ENCODE results near the gene TCF19.

Gene TCF19

DNA sequence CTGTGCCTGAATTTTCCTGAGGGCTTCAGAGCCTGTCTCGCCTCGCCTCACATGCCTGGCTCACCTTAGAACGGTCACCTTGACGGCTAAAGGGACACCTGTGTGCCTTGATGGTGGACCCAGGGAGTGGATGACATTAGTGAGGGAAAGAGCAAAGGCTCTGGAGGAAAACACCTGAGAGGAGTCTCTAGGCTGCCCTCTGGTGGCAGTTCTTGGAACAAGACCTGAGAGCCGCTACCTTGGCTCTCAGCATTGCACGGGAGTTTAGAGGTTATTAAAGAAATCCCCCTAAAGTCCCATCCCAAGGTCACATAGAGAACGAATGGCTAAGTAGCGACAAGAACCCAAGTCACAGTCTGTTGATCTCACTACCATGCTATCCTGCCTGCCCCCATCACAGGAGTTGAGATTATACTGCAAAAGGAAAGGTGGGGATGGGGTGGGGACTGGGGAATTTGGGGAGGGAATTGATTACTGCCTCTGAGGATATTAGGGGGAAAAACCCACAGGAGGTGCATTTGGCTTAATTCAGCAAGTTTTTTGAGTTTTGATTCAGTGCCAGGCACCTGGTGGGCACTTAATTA is 30.2 kb upstream of the TCF19 start:
- DNase-seq: no peak

DNA sequence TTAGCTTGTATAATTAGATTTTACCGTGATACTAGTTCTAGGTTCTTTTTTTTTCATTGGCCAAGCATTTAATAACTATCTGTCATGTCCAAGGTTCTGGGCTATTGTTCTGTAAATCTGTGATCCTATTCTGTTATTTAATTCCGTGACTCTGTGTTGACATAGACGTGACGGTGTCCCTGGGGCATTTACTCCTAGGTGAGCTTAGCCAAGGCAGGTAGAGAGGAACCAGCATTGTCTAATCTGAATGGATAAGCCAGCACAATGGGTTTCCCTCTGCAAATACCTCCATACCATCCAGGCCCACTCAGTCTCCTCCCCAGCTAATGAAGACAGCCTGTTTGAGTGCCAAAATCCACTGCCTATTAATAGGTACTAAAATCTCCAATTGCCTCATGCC is 29.3 kb upstream of the TCF19 start:
- no peak for DNase-seq

DNA sequence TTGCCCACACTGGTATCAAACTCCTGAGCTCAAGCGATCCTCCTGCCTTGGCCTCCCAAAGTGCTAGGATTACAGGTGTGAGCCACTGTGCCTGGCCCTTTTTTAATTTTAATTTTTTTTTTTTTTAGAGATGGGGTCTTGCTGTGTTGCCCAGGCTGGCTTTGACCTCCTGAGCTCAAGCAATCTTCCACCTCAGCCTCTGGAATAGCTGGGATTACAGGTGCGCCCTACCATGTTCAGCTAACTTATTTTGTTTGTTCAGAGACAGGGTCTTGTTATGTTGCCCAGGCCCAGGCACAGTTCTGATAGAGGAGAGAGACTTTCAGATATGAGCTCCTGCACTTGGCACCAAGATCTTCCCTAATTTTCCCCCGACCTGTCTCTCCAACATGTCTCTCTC is 27.6 kb upstream of the TCF19 start:
- no peak for DNase-seq

GRCh38 chr6:31131595-31131994 is 26.8 kb upstream of the TCF19 start:
- no peak for DNase-seq

GRCh38 chr6:31132806-31133205 is 25.6 kb upstream of the TCF19 start:
- no peak for DNase-seq

DNA sequence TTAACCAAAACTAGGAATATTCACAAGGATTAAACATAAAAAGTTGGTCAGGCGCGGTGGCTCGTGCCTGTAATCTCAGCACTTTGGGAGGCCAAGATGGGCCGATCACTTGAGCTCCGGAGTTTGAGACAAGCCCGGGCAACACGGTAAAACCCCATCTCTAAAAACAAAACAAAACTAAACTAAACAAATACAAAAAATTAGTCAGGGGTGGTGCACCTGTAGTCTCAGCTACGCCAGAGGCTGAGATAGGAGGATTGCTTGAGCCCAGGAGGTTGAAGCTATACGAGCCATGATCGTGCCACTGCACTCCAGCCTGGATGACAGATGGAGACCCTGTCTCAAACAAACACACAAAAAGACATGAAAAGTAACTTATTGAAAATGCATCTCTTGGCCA is 22.7 kb upstream of the TCF19 start:
- no peak for DNase-seq

DNA sequence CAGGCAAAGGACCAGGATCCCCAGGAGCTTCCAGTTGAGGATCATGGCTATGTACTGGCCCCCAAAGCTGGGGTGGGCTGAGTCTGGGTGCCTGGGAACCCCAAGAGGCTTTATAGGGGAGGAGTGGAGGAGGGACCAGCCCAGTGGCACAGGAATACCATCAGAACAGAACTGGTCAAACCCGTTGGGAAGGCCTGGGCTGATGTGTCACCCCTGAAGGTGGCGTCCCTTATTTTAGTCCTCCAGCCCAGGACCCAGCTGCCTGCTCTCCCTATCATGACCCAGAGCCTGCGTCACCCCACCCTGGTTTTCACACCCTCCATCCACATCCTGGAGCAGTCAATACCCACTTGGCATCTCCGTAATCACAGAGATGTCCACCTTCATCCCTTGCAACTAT is 19.4 kb upstream of the TCF19 start, which contains the start of gene PSORS1C2:
Gene PSORS1C2 (minus strand): TSS at position 85 of the 400 bp plus-strand sequence. CDS start 40 bp downstream, at position 45.
- DNase-seq: no peak

DNA sequence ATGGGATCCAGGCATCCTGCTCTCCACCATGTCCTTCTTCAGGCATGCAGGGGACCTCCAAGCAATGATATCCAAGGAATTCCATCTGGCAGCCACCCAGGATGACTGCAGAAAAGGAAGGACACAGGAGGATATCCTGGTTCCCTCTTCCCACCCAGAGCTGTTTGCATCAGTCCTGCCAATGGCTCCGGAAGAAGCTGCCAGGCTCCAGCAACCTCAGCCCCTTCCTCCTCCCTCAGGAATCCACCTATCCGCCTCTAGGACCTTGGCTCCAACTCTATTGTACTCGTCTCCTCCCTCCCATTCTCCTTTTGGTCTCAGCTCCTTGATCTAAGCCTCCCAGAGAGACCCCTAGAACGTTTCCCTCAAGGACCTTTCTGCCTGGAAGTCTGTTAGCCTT is 18.8 kb upstream of the TCF19 start:
- DNase-seq: no peak

GRCh38 chr6:31140643-31141042 is 17.7 kb upstream of the TCF19 start:
- DNase-seq: no peak

DNA sequence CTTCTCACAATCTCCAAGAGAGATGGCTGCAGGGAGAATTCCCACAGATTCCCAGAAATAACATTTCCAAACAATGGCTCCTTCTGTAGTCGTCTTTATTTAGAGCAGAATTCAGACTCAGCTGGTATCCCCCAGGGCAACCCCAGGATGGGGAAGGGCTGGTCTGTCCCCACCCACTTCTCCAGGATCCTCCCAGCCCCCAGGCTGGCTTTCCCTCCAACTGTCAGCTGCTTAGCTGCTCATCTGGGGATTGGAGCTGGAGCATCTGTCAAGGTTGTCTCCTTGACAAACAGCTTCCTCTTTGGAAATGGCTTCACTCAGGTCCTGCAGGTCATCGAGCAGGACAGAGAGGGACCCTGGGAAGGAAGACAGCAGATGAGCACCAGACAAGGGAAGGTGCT is 16.0 kb upstream of the TCF19 start:
- no peak for DNase-seq

GRCh38 chr6:31143148-31143547 is 15.2 kb upstream of the TCF19 start:
- DNase-seq: no peak

DNA sequence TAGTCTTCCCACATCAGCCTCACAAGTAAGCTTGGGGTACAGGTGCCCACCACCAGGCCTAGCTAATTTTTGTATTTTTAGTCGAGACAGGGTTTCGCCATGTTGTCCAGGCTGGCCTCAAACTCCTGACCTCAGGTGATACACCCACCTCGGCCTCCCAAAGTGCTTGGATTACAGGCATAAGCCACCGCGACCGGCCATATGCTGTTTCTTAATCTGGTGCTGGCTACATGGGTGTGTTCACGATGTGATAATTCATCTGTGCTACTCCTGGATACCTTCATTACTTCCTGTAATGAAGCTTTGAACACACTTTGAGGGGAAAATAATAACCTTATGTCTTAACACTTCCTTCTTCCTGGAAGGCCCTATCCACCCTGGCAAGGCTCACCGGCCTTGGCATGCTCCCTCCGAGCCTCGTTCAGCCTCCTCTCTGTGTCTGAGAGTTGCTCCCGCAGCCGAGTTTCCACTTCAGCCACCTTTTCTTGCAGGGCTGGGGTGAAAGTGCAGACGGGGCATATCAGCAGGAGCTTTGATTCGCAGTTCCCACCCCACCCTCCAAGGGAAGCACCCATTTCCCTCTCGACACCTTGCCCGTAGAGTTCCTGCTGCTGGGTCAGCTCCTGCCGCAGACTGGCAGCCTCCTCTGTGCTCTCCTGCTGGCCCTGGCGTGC is 14.0 kb upstream of the TCF19 start:
- DNase-seq: no peak

DNA sequence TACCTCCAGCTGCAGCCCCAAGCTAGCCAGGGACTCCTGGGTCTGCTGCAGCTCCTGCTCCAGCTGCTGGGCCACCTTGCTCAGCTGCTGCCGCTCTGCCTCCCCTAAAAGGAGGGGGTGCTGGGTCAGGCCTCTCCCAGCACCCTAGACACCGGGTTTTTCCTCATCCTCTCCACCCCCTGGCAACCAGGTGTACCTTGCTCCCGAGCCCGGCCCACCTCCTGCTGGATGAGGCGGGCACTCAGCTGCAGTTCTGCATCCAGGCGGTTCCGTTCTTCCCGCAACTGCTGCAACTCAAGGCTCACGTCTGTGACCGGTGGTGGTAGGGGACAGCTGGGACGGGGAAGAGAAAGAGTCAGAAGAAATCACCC is 13.4 kb upstream of the TCF19 start:
- no peak for DNase-seq

DNA sequence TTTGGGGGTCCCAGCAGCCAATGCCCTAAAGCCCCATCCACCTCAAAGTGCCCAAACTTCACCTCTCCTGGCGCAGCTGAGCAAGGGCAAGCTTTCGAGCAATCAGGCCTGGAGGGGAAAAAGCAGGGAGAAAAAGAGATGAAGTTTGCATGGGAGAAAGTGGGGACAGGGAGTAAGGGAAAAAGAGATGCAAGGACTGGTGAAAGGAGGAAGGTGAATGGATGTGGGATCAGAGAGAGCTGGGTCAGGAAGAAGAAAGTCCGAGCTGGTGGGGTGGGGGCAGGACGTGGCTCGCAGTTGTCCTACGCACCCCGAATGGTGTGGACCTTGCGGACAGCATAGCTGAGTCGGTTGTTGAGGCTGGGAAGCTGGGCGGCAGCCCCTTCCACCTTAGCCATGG is 13.0 kb upstream of the TCF19 start:
- no peak for DNase-seq

- DNase-seq: no peak
Measured at GRCh38 chr6:31149827-31150447, 8.5 kb upstream of the TCF19 start.

DNA sequence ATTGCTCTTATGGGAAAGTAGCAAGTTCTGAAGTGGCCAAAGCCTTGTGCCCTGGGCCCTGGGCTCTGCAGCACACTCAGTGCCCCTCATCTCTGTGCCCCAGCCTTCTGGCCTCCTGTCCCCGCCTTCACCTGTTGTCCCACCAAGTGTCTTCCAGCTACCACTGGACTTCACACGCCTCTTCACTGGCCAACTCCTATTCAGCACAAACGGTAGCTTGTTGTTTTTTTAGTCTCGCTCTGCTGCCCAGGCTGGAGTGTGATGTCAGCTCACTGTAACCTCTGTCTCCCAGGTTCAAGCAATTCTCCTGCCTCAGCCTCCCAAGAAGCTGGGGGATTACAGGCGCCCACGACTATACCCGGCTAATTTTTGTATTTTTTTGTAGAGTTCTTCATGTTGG is 5.6 kb upstream of the TCF19 start:
- no peak for DNase-seq

DNA sequence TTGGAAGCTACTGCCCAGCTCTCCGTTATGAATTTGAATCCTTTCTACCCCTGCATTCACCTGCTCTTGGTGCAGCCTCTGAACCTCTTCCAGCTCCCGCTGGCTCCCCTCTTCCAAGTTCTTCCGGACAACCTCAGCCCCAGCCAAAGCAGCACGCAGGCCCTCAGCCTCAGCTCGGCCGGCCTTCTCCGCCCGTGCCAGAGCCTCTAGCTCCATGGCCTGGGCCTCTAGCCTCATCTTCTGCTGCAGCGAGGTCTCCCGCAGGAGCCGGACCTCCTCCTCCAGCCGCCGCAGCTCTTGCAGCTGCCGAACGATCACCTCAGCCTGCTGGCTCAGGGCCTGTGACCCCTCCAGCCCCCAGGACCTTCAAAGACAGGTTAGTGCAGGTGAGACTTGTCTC is 4.0 kb upstream of the TCF19 start:
- DNase-seq: no peak

- no peak for DNase-seq
Measured at GRCh38 chr6:31156641-31157040, 1.7 kb upstream of the TCF19 start.

GRCh38 chr6:31157513-31158139 is 763 bp upstream of the TCF19 start, which contains the start of gene CCHCR1:
Gene CCHCR1 (minus strand): TSS chr6:31157802. CDS start chr6:31157600, 202 bp downstream.
- no peak for DNase-seq

GRCh38 chr6:31158863-31159855 is 770 bp downstream of the TCF19 start:
- no peak for DNase-seq

- DNase-seq: no peak
Measured at GRCh38 chr6:31161216-31162126, 3.1 kb downstream of the TCF19 start.
